ENCODE results near the gene ENTPD2.

DNA sequence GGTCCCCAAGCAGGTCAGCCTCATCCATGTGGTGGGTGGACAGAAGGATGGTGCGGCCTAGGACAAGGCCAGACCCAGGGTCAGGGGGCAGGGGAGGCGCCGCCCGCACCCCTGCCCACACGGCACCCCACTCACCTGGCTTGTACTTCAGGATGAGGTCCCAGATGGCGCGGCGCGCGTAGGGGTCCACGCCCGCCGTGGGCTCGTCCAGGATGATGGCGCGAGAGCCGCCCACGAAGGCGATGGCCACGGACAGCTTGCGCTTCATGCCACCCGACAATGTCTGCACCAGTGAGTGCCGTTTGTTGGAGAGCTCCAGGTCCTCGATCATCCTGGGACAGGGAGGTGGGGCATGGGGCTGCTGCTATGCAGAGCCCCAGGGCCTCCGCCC lies 38.3 kb downstream of the ENTPD2 start:
- TF ChIP-seq POLR2A (IDR thresholded peaks at IDR 0.05) = no peak
- TF ChIP-seq CTCF (IDR thresholded peaks at IDR 0.05) = no peak
- TF ChIP-seq POLR2AphosphoS5 (IDR thresholded peaks at IDR 0.05) = no peak

Data from transverse colon (tissue), 4 donors.